ENCODE results near the gene RIMS4. TPM values are rescaled to one million over a fixed set of nuclear protein-coding genes. Genes with fewer than 3 reads are reported as not detected.

RIMS4 gene
- total and polyA plus RNA-seq, 9 of the 15 experiments (the other 6 are each of a cell fraction or from before 2014, with no cell fraction given): 0.04 TPM; not detected in 8

GRCh38 chr20:44829688-44830087, 19.3 kb upstream of the RIMS4 start:
- Histone ChIP-seq H2AFZ (ENCODE audit: low read depth, low read length) (no peak overlapping the region), H3K9me1 (ENCODE audit: control insufficient read depth, insufficient read depth, low read length) (no peaks in the 10 kb centered on the region), H3K4me1 (replicated peaks in 1 of 2; ENCODE audit: control insufficient read depth in 2 of 2, insufficient read depth in 2 of 2, low read length in 2 of 2) (no peaks in the 10 kb centered on the region), H3K9me3 (replicated peaks; ENCODE audit: control insufficient read depth, insufficient read depth, low read depth, low read length) (no peaks in the 10 kb centered on the region), H3K27me3 (ENCODE audit: control insufficient read depth in 2 of 2, insufficient read depth in 2 of 2, low read length in 2 of 2) (peaks cover 2 to 8% of the 10 kb centered on the region in 2 experiments; a peak in 4 of 5 replicates), H3K27ac (ENCODE audit: extremely low read depth, low read depth, low read length) (no peak overlapping the region), H3K36me3 (ENCODE audit: control insufficient read depth, insufficient read depth, low read length) (no peaks in the 10 kb centered on the region), H3K9ac (ENCODE audit: insufficient read depth in 1 of 2, low read depth in 2 of 2, low read length in 2 of 2) (no peak overlapping the region), H3K4me2 (ENCODE audit: insufficient read depth, low read length) (no peak overlapping the region), H4K20me1 (replicated peaks; ENCODE audit: control insufficient read depth, insufficient read depth, low read length) (no peaks in the 10 kb centered on the region), H3K79me2 (ENCODE audit: control insufficient read depth, insufficient read depth, low read length) (no peaks in the 10 kb centered on the region), H3K4me3 (no peak overlapping the region)
- in situ Hi-C loops (cut with MboI): no loop called here
- no peak for ATAC-seq
- ChIA-PET POLR2A (no interaction called here), CTCF (ENCODE audit: low intra/inter-chr PET ratio) (no interaction called here)
- BruUV-seq (replicated peaks): no TSS peak
- intact Hi-C loops (cut with micrococcal nuclease): no loop called here
- WGBS (ENCODE audit: insufficient coverage, low coverage, missing lambda C conversion rate): 5% methylated on average over 5 of the region's 5 CpGs
- FAIRE-seq: no peak
- no peak for DNase-seq (ENCODE audit: extremely low read depth in 1 of 4, low spot score in 3 of 4)
- TF ChIP-seq TEAD1 (CRISPR knock-in tag; IDR thresholded peaks at IDR 0.05) (no peak), ATF2 (CRISPR knock-in tag; IDR thresholded peaks at IDR 0.05) (no peak)

- no TSS peak for BruUV-seq (replicated peaks)
These were observed 18.3 kb upstream of the RIMS4 start for GRCh38 chr20:44828640-44829039.

More at GRCh38 chr20:44828640-44829039, 18.3 kb upstream of the RIMS4 start:
- Histone ChIP-seq H2AFZ (ENCODE audit: low read depth, low read length) (no peak overlapping the region), H3K27ac (ENCODE audit: extremely low read depth, low read depth, low read length) (no peak overlapping the region), H3K4me2 (ENCODE audit: insufficient read depth, low read length) (no peak overlapping the region), H3K9me1 (ENCODE audit: control insufficient read depth, insufficient read depth, low read length) (no peaks in the 10 kb centered on the region), H3K4me3 (no peak overlapping the region), H3K27me3 (ENCODE audit: control insufficient read depth in 2 of 2, insufficient read depth in 2 of 2, low read length in 2 of 2) (peaks cover 2 to 8% of the 10 kb centered on the region in 2 experiments; a peak in 4 of 5 replicates), H3K9ac (ENCODE audit: insufficient read depth in 1 of 2, low read depth in 2 of 2, low read length in 2 of 2) (no peak overlapping the region), H3K9me3 (replicated peaks; ENCODE audit: control insufficient read depth, insufficient read depth, low read depth, low read length) (no peaks in the 10 kb centered on the region), H4K20me1 (replicated peaks; ENCODE audit: control insufficient read depth, insufficient read depth, low read length) (no peaks in the 10 kb centered on the region), H3K79me2 (ENCODE audit: control insufficient read depth, insufficient read depth, low read length) (no peaks in the 10 kb centered on the region), H3K4me1 (replicated peaks in 1 of 2; ENCODE audit: control insufficient read depth in 2 of 2, insufficient read depth in 2 of 2, low read length in 2 of 2) (no peaks in the 10 kb centered on the region), H3K36me3 (ENCODE audit: control insufficient read depth, insufficient read depth, low read length) (no peaks in the 10 kb centered on the region)
- 0% methylated on average over 2 of the region's 2 CpGs for WGBS (ENCODE audit: insufficient coverage, low coverage, missing lambda C conversion rate)
- FAIRE-seq: no peak
- no peak for TF ChIP-seq FOXP1 (CRISPR knock-in tag; IDR thresholded peaks at IDR 0.05)
- no peak for TF ChIP-seq RFX7 (CRISPR knock-in tag; IDR thresholded peaks at IDR 0.05)
- TF ChIP-seq TSHZ1 (CRISPR knock-in tag; IDR thresholded peaks at IDR 0.05): no peak
- peak; percentile 66 for TF ChIP-seq NFIC (IDR thresholded peaks at IDR 0.05)
- no peak for TF ChIP-seq HLTF (IDR thresholded peaks at IDR 0.05)
- no peak for TF ChIP-seq HDAC1 (IDR thresholded peaks at IDR 0.05)
- no peak for TF ChIP-seq FOXP4 (CRISPR knock-in tag; IDR thresholded peaks at IDR 0.05; ENCODE audit: borderline replicate concordance)
- ATAC-seq: no peak
- ChIA-PET CTCF (ENCODE audit: low intra/inter-chr PET ratio) (no interaction called here), POLR2A (interaction anchor here (1.8 kb wide), 1 partner anchor 9 kb away, joined by 4 read pairs; no protein-coding TSS in a partner anchor)
- in situ Hi-C loops (cut with MboI): no loop called here
- DNase-seq (ENCODE audit: extremely low read depth in 1 of 4, low spot score in 3 of 4): no peak
- intact Hi-C loops (cut with micrococcal nuclease): no loop called here
